Cardiac fibroblast (primary cell): ENCODE data around the gene NMT1.

Experiments used
- DNase-seq, 2 donors: peaks; one replicate each; pipeline versions ENCODE4 v3.0.0 to v3.0.0-alpha.2; 2010; ENCODE audit warnings: low read depth in 2 of 2
- H3K4me3 ChIP-seq, 2 donors: replicated peaks in 1 of 2; 1 replicate in 1 of 2; 2 replicates in 1 of 2; pipeline ENCODE4 v1.5.1; 2011; ENCODE audit warnings: low read depth in 2 of 2, low read length in 2 of 2, mild to moderate bottlenecking in 2 of 2, moderate library complexity in 1 of 2
- TF ChIP-seq, protein P1 (sequence below): IDR thresholded peaks from one replicate; pipeline ENCODE4 v1.5.1; 2011; ENCODE audit warnings: low read depth, mild to moderate bottlenecking, low read length, inconsistent platforms

The NMT1 gene

DNA sequence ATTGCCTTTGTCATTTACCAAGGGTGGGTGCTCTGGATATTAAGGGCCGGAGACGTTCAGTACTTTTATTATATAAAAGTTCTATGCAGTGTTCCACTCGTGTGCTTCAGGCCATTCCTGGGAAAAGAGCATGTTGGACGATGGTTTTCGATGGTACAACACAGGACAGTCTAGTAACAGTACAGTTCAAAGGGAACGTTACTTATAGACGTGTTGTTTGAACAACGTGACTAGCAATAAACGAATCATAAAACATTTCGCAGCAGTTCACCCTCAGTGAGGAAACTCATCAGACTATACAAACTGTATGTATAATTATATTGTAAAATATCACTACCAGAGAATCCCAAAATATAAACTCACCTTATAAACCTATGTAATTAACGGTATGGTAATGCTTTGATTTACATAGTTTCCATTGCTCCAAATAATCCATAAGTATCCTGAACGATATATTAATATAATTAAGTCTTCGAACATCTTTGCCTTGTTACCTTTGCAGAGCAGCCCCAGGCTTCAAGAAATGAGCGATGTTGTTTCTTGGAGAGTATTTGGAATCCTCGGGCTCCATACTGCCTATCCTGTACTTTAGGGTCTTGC is 589 bp downstream of the NMT1 start:
- TF ChIP-seq, protein P1, sequence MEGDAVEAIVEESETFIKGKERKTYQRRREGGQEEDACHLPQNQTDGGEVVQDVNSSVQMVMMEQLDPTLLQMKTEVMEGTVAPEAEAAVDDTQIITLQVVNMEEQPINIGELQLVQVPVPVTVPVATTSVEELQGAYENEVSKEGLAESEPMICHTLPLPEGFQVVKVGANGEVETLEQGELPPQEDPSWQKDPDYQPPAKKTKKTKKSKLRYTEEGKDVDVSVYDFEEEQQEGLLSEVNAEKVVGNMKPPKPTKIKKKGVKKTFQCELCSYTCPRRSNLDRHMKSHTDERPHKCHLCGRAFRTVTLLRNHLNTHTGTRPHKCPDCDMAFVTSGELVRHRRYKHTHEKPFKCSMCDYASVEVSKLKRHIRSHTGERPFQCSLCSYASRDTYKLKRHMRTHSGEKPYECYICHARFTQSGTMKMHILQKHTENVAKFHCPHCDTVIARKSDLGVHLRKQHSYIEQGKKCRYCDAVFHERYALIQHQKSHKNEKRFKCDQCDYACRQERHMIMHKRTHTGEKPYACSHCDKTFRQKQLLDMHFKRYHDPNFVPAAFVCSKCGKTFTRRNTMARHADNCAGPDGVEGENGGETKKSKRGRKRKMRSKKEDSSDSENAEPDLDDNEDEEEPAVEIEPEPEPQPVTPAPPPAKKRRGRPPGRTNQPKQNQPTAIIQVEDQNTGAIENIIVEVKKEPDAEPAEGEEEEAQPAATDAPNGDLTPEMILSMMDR, result no peak
- DNase-seq, result no peak
- peak overlapping the region; percentile 80 to 98 for H3K4me3 ChIP-seq

DNA sequence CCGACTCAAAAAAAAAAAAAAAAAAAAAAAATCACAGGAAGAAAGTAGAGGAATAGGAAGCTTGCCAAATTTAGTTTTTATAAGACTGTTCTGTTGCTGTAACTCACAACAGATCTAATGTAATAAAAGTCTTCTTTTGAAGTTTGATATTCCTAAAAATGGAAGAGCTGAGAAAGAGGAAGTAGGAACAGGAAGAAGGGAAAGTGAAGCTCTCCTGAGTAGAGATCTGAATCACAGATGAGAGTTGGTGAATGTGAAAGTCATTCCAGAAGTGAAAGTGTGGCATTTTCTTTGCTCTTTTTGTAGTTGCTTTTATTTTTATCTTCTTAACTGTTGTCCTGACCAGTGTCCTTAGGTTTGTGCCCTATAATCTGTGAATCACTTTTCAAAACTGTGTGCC is 2.1 kb downstream of the NMT1 start:
- TF ChIP-seq, protein P1, result no peak
- no peak for DNase-seq
- no peak overlapping the region for H3K4me3 ChIP-seq

DNA sequence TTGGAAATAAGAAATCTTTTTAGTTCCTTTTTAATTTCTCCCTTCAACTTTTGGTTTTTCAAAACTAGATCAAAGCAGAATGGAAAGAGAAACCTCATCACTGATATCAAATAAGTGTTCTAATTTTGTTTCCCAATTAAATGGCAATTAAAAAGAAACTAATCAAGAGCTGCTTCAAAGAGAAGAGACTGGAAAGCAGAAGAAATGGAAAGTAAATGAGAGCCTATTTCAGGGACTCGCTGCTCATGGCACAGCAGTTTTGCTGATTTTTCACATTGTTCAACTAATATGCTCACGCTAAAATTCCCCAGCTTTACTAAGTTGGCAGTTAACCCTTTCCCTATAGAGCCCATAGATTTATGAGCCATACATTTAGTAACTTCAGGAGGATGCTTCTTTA is 6.5 kb downstream of the NMT1 start:
- TF ChIP-seq, protein P1, result no peak
- DNase-seq, result no peak
- H3K4me3 ChIP-seq, result no peak overlapping the region

DNA sequence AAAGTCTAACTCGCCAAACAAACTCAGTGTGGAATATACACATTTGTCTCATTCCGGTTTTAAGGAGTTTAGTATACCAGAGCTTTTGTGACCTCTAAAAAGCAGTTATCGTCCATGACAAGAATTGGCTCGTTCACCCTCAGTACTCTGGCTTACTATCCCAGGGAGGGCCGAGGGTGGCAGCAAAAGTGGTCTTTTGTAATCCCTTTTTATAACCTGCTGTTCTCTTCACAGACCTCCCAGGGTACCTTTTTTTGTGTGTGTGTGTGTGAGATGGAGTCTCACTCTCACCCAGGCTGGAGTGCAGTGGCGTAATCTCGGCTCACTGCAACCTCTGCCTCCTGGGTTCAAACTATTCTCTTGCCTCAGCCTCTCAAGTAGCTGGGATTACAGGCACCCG is 8.9 kb downstream of the NMT1 start:
- TF ChIP-seq, protein P1, result no peak
- no peak overlapping the region for H3K4me3 ChIP-seq

DNA sequence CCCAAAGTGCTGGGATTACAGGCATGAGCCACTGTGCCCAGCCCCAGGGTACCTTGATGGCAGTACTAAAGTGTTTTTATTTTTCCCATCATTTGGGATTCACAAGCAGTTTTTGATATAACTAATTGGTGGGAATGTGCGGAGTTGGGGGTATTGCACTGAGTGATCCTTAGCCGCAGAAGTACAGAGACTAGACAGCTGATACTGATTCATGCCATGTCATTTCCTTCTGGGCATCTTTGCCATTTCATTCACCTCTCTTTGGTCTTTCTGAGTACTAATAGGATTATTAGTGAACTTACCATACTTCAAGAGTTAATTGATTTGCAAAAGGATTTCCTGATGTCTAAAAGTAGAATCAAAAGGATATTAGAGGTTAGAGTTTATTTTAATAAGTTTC is 9.7 kb downstream of the NMT1 start:
- TF ChIP-seq, protein P1, result no peak
- DNase-seq, result peak in 1 of 2 donors; percentile 23
- no peak overlapping the region for H3K4me3 ChIP-seq

More for the DNA sequence above, 8.9 kb downstream of the NMT1 start:
- DNase-seq, result no peak

DNA sequence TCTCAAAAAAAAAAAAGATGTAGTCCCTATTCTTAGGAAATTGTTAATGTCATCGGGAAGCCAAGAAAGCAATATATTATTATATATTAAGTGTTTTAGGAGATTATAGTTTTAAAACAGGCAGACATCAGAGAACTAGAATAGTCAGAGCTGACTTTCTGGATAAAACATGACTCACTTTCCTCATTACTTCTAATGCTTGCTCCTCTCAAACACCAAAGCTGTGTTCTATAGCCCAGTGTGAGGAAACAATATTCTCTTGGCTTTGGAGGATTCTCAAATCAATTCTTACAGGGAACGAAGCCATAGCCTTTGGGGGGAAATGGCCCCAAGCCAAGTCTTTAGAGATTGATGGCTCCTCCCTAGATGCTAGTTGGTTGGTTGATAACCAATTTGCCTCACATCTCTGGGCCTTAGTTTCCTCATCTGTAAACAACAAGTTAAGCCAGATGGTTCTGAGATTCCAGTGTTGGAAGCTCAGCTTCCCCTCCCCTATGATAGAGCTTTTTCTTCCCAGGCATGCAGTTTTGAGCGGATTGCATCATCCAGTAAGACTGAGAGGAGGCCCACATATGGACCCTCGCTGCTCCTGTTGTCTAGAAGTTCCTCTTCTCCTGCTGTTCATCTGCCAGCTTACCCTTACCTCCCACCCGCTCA is 12.4 kb downstream of the NMT1 start:
- DNase-seq, result peak; percentile 61 to 92
- TF ChIP-seq, protein P1, result no peak
- no peak overlapping the region for H3K4me3 ChIP-seq
